Endothelial cell of hepatic sinusoid (primary cell): ENCODE measurements around the gene FPGS.
"Not testable (repeated sequence)": the region's sequence is repeated elsewhere in the genome, so short reads cannot be mapped to it uniquely, and the experiment has no call there.

Experiments used
- in situ Hi-C: cut with HindIII; loops from 2 replicates; pipeline ENCODE4 v1.10.0; 2017; ENCODE audit warnings: low sequenced_read_pairs

The FPGS gene

DNA sequence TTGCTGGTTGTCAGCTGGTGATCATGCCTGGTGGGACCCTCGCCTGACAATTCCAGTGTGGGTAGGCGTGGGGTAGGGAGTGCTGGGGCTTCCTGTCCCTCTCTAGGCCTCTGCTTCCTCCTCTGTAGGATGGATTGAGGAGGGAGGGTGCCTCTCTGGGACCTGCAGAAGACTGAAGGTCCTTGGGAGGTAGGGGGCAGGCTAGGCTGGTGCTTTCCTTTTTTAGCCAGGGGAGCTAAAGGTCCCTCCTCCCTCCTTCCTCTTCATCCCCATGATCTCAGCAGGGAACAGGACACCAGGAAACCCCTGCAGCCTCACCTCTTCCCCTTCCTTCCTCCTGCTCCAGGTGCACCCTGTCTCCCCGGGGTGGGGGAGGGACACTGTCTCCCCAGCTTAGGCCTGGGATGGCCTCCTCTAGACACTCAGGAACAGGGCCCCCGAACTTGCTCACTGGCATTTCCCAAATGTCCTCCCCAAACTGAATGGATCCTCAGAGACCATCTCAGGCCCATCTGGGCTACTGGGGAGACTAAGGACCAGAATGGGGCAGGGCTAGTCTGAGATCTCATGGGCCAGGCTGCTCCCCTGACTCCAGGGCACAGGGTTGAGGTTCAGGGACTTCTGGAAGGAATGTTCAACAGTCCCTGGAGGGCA lies 32.6 kb upstream of the FPGS start:
- in situ Hi-C loops, result loop anchor here (25.0 kb wide), 2 partner anchors 92 to 167 kb away; partner anchors contain the start of genes DPM2, ENG and PIP5KL1

DNA sequence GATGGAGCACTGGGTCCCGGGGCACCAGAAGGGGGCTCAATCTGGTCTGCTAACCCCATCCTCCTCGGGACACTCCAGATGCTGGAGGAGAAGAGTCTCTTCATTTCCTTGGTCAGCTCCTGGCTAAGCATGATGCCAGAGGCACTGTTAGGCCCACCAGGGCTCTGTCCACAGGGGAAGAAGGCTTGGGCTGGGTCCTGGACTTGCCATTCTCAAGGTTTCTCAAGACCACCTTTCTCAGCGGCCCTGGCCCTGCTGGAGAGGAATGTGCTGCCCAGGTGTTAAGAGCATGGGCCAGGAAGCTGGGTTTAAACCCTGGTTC lies 32.1 kb upstream of the FPGS start:
- in situ Hi-C loops, result loop anchor here (25.0 kb wide), 2 partner anchors 92 to 167 kb away; partner anchors contain the start of genes DPM2, ENG and PIP5KL1

DNA sequence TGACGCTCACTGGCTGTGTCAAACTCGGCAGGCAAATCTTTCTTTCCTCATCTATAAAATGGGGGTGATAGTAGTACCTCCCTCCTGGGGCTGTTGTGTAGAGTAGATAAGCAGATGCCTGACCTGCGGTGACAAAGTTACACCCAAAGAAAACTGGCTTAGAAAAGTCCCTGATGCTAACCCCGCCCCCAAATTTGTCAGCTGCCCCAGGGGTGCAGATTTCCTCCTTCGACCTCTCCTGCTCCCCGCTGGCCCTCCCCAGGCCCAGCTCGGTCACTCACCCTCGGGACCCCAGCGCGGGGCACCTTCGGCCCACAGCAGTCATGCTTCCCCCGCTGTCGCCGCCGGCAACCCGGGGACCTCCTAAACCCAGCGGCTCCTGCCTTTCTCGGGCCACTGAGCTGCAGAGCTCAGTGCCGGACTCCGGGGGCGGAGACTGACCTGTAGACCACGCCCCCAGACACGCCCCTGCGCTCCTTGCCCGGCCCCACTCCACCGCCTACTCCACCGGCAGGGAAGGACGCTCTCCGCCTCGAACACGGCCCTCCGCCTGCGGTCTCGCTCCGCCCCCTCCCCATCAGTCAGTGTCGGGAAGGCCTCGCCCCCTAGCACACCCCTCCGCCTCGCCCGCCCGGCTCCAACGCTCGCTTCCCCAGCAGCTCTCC lies 31.6 kb upstream of the FPGS start:
- in situ Hi-C loops, result loop anchor here (25.0 kb wide), 2 partner anchors 91 to 166 kb away; partner anchors contain the start of genes DPM2, ENG and PIP5KL1

DNA sequence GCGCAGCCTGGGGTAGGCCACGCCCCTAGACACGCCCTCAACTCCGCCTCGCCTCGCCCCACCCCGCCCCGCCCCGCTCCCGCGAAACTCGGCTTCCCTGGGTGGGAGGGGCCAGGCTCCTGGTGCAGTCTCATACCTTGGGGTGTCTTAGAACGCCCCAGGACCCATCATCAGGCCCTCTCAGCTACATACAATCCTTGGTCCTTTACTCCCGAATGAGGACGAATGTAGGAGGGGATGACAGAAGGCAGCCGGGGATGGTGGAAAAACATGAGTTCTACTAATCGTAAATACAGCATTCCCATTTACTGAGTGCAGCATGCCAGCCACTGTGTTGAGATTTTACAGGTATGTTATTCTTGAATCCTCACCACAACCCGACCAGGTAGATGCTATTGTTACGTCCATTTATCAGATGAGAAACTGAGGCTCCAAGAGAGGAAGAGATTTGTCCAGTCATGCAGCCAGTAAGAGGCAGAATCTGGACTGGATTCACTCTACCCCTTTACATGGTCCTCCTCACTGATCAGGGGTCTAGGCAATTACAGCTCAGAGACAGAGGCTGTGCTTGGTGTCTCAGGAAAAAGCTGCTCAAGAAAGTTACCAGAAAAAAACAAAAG lies 31.0 kb upstream of the FPGS start:
- in situ Hi-C loops, result loop anchor here (25.0 kb wide), 2 partner anchors 91 to 166 kb away; partner anchors contain the start of genes DPM2, ENG and PIP5KL1

DNA sequence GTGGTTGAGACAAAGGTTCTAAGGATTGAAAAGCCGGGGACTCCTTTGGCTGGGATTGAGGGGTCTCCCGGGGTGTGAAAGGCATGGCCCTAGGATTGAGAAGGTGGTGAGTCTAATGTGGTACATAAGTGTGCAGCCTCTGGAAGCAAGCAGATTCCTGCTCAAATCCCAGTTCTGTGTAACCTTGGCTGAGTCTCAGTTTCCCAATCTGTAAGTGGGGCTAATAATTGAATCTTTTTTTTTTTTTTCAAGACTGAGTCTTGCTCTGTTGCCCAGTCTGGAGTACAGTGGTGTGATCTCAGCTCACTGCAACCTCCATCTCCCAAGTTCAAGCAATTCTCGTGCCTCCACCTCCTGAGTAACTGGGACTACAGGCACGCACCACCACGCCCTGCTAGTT lies 30.1 kb upstream of the FPGS start:
- in situ Hi-C loops, result loop anchor here (25.0 kb wide), 2 partner anchors 90 to 165 kb away; partner anchors contain the start of genes DPM2, ENG and PIP5KL1

DNA sequence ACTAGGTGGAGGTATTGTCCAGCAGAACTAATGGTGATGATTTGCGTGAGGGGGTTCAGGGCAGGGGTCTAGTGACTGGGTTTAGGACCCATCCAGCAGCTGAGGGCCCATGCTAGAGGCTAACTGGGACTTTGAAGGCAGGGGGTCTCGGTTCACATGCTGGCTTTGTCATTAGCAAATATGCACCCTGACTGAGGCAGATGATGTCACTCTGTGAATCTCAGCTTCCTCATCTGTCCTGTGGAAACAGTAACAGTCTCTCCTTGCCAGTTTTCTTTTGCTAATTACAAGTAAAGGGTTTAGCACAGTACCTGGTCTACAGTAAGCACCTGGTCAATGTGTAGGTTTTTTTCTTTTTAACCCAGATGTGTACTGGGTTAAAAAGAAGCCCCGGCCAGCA lies 29.4 kb upstream of the FPGS start:
- in situ Hi-C loops, result loop anchor here (25.0 kb wide), 2 partner anchors 89 to 164 kb away; partner anchors contain the start of genes DPM2, ENG and PIP5KL1

DNA sequence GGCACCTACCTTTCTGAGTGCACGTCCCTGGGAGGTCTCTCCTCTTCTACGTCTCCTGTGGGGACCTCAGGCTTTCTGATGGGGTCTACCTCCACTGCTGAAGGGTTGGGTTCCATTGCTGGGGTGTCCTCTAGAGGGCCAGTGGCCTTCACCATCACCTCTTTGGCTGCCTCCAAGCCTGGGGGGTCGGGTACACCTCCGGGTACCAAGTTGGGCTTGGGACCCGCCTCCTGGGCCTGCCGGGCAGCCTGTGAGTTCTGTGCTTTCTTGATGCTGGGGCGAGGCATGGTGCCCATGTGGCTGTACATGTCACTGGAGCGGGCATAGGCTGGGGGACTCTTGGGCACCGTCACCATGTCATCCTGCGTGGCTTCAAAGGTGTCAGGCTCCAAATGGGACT lies 28.7 kb upstream of the FPGS start:
- in situ Hi-C loops, result loop anchor here (25.0 kb wide), 2 partner anchors 88 to 163 kb away; partner anchors contain the start of genes DPM2, ENG and PIP5KL1

DNA sequence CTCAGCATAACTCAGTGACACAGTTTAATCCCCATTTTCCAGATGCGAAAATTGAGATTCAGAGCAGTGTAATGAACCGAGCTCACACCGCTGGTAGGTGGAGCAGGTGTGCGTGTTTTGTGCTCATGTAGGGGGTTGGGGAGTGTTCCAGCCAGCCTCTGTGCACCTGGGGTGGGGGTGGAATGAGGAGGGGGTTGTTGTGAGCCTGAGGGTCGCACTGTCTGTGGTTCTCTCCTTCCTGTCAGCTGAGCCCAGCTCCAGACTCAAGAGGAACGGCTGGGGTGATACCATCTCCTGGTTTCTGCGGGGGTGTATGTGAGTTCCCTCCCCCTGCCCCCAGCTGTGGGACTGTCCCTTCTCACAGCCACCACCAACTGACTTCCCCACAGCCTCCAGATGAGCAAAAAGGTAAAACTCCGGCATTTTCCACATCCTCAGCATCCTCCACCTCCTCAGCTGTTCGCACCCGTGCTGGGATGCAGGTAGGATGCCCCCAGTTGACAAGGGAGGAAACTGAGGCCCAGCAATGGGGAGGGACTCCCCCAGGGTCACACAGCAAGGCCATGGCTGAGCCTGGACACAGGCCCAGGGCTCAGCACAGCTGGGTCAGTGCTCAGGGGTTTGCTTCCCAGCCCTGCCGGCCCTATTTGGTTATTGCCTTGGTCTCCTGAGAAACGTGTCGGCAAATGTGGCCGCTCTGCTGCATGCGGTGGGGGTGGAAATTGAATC lies 26.3 kb upstream of the FPGS start:
- in situ Hi-C loops, result no loop called here

DNA sequence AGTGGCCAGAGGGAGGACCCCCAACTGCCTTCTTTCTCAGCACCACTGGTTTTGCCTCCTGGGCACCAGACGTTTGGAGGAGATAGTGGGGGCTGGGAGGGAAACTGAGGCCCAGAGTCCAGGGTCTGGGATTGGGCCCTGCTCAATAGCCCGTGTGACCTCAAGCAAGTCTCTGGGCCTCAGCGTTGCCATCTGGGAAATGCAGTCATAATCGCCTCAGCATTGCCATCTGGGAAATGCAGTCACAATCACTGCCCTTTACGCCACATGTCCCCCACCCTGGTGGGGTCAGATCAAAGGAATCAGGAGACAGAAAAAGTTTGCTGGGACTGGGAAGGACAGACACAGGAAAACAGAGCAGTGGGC lies 25.8 kb upstream of the FPGS start:
- in situ Hi-C loops, result no loop called here

DNA sequence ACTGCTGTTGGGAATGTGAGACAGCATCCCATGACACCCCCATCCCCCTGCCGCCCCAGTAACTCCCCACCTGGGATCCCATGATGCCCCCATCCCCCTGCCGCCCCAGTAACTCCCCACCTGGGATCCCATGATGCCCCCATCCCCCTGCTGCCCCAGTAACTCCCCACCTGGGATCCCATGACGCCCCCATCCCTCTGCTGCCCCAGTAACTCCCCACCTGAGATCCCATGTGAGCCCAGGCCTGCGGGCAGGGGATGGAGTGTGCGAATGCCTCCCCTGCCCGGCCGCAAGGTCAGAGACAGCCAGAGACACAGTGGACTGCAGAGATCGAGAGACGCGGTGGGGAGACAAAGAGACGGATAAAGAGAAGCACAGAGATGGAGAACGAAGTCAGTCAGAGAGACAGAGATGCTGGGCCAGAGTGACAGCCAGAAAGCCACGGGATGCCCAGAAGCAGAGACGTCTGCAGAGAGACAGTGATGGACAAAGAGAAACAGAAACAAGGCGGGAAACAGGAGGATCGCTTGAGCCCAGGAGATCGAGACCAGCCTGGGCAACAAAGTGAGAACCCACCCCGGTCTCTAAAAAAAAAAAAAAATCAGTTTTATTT lies 25.2 kb upstream of the FPGS start:
- in situ Hi-C loops, result no loop called here

DNA sequence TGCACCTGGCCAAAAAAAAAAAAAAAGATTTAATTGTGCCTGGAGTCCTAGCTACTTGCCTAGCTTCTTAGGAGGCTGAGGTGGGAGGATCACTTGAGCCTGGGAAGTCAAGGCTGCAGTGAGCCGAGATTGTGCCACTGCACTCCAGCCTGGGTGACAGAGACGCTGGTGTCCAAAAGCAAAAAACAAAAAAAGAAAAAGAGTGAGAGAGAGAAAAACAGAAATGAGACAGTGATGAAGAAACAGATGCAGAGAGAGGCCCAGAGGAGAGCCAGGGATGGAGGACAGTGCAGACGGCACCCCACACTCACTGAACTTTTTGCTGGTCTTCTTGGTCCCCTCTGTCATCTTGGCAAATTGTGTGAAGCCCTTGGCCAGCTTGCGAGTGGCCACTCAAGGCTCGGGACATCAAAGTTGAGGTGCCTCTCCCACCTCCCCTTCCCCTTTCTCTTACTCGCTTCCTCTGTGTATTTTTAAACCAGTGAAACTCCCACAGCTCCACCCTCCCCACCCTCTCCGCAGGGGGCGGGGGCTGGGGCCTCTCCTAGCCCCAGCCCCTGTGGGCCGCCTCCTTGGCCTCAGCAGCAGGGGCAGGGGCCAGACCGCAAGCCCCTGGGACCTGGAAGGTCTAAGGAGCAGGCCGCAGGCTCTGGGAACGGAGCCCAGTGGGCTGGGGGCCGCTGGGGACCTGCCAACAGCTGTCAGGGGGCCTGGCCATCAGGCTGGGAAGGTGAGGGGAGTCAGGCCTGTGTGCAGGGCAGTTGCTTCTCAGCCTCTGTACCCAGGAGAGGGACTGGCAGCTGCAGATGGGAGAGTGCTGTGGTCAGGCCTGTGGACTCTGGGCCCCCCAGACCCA lies 24.2 kb upstream of the FPGS start, which contains the start of gene SH2D3C:
Gene SH2D3C, minus strand, starts transcription at position 387 of the 856 bp plus-strand sequence. Its CDS starts 39 bp downstream, at position 348.
- in situ Hi-C loops, result no loop called here

DNA sequence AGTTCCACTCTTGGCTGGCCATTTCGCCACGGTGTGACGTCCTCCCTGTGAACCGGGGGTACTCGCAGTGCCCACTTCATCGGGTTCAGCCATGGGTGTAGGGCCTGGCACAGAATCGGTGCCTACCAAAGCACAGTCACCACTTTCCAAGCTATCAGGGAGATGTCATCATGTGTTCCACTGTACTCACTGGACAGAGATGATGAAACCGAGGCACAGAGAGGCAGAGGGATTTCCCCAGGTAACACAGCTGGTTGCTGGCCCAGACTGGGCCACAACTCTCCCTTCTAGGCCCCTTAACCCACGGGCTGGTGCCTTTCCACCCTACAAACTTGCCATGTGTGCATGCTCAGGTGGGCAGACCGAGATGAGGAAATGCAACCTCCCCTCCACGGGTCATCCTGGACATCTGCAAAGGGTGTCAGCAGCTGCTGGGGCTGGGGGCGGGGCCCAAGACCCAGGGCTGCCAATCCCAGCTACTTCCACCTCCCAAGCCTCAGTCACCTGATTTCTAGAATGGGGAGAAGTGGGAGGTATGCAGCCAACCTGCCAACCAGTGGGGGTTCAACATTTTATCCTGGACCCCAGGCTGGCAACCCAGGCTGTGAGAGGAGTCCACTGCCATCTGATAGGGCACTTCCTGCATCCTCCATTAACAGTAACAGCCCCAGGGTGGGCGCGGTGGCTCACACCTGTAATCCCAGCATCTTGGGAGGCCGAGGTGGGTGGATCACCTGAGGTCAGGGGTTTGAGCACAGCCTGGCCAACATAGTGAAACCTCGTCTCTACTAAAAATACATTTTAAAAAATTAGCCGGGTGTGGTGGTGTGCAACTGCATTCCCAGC lies 23.3 kb upstream of the FPGS start:
- in situ Hi-C loops, result no loop called here

DNA sequence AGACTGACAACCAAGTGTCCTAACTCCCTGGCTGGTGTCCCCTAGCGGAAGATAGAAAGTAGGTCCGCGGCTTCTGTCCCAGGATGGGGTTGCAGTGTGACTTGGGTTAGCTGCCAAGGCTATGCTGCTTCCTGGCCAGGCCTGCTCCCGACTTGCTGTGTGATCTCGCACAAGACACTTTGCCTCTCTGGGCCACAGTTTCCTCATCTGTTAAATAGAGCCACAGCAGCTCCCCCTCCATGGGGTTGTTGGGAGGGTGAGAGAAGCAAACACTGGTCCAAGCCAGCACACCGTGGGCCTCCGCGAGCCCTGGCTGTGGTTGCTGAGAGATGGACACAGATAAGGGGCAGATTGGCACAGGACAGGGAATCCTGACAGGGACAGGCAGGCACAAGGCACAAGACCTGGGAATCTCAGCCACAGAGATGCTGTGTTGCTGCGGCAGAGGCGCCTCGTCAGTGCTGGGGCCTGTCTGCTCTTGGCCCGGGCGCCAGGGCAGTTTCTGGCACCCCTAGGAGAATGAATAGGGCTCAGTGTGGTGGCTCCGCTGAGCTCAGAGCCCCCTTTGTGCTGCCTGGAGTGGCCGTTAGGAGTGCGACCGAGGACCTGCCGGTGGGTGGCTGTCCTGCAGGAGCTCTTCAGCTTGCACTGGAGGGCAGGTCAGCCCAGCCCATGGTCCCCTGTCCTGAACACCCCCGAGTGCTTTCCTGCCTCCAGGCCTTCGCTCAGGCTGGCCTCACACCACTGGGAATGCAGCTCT lies 22.4 kb upstream of the FPGS start:
- in situ Hi-C loops, result no loop called here

DNA sequence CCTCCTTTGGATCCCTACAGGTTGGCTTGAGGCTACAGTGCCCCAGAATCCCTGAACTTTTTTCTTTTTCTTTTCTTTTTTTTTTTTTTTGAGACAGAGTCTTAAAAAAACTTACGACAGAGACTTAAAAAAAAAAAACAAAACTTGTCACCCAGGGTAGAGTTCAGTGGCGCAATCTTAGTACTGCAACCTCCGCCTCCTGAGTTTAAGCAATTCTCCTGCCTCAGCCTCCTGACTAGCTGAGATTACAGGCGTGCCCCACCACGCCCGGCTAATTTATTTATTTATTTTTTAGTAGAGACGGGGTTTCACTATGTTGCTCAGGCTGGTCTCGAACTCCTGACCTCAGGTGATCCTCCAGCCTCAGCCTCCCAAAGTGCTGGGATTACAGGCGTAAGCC lies 21.8 kb upstream of the FPGS start:
- in situ Hi-C loops, result not testable (repeated sequence)

DNA sequence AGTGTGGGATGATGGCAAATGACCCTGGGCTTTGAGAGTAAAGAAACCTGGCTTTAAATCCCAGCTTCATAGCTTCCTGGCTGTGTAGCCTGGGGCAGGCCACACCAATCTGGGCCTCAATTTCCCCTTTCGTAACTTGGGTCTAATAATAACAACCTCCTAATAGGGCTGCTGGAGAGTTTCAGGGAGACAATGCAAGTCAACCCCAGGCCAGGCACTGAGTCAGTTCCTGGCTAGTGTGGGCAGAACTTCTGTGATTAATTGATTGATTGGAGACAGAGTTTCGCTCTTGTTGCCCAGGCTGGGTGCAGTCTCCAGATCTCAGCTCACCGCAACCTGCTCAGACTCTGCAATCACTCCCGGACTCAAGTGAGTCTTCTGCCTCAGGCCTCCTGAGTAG lies 20.9 kb upstream of the FPGS start:
- in situ Hi-C loops, result no loop called here

DNA sequence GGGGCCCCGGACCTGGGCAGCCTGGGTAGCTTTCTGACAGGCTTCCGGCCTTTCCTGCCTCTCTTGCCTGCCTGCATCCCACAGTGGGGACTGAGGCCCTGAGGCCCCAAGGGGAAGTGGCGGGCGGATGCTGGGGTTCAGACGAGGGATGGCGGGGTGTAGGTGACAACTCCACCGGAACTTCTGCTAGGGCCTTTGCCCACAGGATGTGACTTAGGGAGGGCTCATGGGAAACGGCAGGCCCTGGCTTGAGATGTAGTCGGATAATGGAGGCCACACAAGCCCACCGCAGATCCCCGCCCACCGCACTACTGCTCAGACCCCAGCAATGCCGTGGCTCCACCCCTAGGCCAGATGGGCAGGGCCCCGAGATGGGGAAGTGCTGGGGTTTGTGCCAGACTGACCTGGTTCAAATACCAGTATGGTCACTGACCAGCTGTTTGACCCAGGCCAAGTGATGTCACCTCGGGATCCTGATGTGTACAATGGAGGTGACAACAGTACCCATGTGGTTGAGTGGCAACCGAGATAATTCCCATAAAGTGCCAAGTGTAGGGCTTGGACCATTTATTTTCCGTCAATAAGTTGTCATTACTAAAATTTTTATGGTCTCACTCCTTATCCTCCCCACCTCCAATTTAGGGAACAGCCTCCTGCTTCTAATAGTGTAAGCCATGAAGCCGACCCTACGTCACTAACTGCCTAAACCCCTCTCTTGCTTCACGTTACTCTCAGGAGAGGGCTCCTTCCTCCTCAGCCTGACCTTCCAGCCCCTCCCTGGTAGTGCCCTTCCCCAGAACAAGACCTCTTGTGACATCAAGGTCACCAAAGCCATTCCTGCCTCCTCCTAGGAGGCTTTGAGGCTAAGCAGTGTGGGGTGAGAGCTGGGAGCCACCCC lies 19.3 kb upstream of the FPGS start:
- in situ Hi-C loops, result no loop called here
